ENCODE measurements around the gene SELE.
"Not testable (repeated sequence)": the region's sequence is repeated elsewhere in the genome, so short reads cannot be mapped to it uniquely, and the experiment has no call there.

SELE gene

DNA sequence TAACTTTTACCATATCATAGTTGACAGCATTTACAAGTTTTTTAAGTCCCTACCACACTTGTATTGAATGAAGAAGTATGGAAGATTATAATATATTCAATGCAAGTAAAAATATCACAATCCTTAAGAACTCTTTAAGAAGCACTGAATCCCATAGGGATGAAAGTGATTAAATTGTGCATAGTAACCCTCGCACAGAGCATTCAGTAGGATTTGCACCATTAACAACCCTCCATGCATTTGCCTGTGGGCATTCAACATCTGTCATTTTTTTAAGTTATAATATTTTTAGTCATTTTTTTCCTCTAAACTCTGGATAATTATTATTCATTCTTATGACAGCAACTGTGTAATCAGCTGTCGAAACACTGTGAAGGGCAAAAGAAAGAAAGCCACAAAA is 10.1 kb downstream of the SELE start:
- DNase-seq (ENCODE audit: low read depth, low spot score) = no peak

DNA sequence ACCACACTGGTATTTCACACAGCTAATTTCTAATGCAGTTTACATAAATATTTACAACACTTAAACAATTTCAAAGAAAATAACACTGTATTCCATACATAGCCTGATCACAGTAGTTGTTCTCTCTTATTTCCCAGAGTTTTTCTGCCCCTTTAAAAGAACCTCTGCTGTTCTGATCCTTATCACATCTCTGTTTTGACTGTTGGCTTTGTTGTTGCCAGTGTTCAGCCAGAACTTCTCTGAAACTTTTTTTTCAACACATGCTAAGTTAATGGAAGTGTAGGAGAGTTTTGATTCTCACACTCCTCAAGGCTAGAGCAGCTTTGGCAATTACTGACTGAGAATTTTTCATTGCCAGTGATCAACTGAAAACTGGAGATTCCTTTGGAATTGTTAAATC is 11.1 kb downstream of the SELE start:
- DNase-seq (ENCODE audit: low read depth, low spot score) = peak; percentile 10

- not testable (repeated sequence) for DNase-seq (ENCODE audit: low read depth, low spot score)
Observed at GRCh38 chr1:169715100-169715499, 18.8 kb downstream of the SELE start.

DNA sequence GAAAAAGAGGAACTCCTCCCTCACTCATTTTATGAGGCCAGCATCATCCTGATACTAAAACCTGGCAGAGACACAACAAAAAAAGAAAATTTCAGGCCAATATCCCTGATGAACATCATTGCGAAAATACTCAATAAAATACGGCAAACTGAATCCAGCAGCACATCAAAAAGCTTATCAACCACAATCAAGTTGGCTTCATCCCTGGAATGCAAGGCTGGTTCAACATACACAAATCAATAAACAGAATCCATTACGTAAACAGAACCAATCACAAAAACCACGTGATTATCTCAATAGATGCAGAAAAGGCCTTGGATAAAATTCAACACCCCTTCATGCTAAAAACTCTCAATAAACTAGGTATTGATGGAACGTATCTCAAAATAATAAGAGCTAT is 20.8 kb downstream of the SELE start:
- not testable (repeated sequence) for DNase-seq (ENCODE audit: low read depth, low spot score)

DNA sequence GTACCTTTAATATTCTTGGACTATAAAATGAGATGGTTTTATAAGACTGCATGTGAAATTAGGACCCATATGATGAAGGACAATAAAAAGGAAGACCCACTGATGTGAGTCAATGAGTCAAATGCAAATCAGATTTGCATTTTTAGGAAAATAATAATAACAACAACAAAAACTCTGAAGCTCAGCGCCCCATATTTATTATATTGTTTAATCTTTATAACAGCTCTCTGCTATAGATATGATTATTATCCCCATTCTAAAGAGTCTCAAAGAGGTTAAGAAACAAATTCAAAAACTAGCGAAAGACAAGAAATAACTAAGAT is 21.6 kb downstream of the SELE start:
- DNase-seq (ENCODE audit: low read depth, low spot score) = no peak

GRCh38 chr1:169711469-169712308 is 22.2 kb downstream of the SELE start, which contains the start of gene SELL:
SELL (minus strand) TSS chr1:169711620; CDS start chr1:169711498, 122 bp downstream.
- DNase-seq (ENCODE audit: low read depth, low spot score) = peak; percentile 63

- no peak for DNase-seq (ENCODE audit: low read depth, low spot score)
Observed at GRCh38 chr1:169708647-169709046, 25.2 kb downstream of the SELE start.

DNA sequence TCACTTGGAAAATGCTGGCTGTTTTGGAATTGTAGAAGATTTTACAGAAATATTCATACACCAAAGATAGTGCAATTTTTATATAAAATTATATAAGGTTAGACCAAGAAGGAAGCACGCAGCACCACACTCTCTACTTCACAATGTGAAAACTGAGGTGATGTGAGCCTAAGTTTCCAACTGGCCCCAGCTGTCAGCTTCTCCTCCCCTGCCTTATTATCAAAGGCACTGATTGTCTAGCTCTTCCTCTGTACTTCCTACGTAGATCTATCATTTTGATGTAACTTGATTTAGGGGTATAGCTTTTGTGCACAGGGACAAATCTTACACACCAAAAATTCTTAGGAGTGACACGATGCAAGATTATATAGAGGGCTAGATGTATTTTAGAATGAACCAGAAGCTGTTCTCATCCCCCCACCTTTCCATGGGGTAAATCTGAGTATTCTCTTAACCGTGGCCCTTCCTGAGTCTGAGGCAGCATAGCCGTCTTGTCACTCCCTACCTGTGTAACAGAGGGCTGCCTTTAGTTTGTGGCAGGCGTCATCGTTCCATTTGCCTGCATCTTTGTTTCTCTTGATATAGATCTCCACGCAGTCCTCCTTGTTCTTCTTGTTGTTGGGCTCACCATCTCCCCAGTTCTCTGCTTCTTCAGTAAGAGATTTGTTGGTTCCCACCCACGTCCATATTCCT is 25.8 kb downstream of the SELE start:
- no peak for DNase-seq (ENCODE audit: low read depth, low spot score)

GRCh38 chr1:169704797-169705196 is 29.1 kb downstream of the SELE start:
- no peak for DNase-seq (ENCODE audit: low read depth, low spot score)

GRCh38 chr1:169701261-169702005 is 32.4 kb downstream of the SELE start:
- DNase-seq (ENCODE audit: low read depth, low spot score) = no peak

DNA sequence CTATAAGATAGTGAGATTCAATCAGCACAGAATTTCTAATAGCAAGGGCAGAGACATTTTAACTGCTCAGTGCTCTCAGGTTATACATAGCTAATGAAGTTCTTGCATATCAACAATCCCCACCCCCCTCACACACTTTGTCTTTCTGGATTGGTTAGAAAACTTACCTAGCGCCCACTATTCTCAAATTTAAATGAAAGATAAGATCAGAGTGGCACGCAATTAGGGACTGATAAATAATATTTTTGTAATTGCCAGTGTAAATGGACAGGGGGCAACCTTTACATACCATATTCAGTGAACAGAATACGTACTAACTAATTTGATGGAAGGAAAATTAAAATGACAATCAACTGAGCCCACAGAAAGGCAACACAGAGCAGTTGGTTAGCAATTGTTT is 34.2 kb downstream of the SELE start:
- DNase-seq (ENCODE audit: low read depth, low spot score) = no peak

DNA sequence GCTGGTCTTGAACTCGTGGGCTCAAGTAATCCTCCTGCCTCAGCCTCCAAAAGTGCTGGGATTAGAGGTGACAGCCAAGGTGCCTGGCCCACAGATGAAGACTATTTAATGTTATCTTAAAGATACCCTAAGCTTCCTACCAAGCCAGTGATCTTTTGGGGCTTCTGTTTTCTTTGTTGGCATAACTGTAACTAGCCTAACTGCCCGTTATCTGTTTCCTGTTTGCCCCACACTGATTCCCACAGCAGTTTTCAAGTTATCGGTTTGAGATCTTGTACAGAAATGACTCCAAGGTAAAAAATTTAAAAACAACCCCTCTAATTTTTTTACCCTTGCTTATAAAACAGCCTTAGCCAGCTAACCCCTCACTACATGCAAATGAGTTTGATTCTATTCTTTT is 34.9 kb downstream of the SELE start:
- DNase-seq (ENCODE audit: low read depth, low spot score) = no peak

DNA sequence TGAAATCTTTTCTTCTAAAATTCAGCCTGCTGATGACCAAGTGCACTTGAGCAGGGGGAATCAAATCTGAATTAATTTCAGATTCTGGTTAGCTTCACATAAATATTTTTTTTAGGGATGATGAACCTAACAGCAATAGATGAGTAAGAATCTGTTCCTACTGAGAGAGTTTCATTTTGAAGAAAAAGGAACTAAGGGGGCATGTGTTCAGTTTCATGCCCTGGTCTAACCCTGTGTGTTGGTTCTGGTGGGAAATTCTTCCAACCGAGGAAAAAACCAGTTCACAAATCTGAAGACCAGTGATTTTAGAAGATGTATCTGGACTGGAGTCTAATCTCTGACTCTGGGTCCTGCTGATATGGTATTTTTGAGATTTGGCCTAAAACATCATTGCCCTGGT is 36.1 kb downstream of the SELE start:
- no peak for DNase-seq (ENCODE audit: low read depth, low spot score)

DNA sequence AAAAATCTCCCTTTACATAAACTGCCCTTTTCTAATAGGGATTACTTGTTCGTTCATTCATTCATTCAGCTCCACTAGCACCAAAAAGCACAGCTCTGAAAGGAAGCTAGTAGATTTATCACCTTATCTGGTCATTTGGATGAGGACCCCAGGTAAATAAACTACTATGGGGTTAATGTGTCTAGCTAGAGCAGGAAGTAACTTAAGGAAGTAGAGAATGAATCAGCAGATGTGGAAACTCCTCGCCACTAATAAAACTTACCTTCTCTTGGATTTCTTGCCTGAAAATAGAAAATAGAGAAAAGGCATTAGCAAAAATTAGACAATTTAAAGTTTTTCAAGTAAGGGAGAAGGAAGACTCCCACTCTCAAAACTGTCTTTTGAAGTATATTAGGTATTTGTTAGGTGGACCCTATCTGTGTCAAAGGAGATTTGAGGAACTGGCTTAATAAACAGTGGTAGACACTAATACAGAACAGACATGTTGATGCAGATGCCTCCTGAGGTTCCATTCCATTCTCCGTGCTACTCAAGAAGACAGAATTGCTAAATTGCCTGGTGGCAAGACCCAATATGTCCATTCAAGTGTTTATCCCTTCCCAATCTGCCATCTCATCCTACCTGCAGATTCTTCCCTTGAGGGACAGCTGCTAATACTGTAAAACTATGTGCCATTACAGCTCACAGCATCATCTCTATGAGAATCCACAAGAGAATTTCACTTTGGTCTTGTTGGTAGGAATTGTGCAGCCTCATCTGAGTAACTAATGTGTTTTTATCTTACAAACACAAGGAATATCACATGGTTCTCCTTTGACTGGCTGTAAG is 37.4 kb downstream of the SELE start:
- no peak for DNase-seq (ENCODE audit: low read depth, low spot score)

DNA sequence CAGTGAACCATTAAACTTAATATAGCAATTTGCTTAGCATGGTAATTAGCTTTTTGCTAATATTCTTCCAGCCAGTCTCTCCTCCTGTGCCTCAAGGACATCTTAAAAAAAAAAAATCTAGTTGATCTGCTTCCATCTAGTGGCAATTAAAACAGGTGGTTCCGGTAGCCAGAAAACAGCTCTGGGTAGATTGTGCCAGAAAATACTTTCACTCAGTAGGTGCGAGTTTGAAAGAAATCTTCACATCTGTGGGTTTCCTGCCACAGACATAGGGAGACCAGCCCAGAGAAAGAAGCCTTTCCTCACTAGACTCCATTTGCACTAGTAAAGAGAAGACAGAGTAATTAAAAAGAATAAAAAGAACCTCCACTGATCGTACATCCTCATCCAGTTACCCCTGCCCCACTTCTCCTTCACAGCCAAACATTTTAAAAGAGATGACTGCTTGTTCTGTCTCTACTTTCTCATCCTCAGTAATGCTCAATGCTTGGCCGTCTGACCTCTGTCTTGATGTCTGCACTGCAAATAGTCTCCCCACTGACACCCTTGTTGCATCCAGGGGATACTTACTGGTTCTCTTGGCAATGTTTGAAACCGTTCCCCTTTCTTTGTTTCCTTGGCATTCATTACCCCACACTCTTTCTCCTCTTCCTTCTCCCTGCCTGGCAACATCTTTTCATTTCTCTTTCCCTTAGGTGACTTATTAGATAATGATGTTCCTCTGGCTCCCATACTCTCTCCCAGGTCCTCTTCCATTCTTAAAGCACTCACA is 39.4 kb downstream of the SELE start:
- DNase-seq (ENCODE audit: low read depth, low spot score) = no peak

GRCh38 chr1:169692756-169693460 is 41.0 kb downstream of the SELE start:
- DNase-seq (ENCODE audit: low read depth, low spot score) = no peak

GRCh38 chr1:169690489-169690888 is 43.4 kb downstream of the SELE start:
- DNase-seq (ENCODE audit: low read depth, low spot score) = no peak

- no peak for DNase-seq (ENCODE audit: low read depth, low spot score)
Observed at GRCh38 chr1:169689395-169689794, 44.5 kb downstream of the SELE start.

DNA sequence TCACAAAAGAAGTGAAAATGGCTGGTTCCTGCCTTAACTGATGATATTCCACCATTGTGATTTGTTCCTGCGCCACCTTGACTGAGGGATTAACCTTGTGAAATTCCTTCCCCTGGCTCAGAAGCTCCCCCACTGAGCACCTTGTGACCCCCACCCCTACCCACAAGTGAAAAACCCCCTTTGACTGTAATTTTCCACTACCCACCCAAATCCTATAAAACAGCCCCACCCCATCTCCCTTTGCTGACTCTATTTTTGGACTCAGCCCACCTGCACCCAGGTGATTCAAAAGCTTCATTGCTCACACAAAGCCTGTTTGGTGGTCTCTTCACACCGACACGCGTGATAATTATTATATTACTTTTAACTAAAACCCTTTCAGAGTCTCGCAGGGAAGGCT is 45.5 kb downstream of the SELE start:
- DNase-seq (ENCODE audit: low read depth, low spot score) = not testable (repeated sequence)

DNA sequence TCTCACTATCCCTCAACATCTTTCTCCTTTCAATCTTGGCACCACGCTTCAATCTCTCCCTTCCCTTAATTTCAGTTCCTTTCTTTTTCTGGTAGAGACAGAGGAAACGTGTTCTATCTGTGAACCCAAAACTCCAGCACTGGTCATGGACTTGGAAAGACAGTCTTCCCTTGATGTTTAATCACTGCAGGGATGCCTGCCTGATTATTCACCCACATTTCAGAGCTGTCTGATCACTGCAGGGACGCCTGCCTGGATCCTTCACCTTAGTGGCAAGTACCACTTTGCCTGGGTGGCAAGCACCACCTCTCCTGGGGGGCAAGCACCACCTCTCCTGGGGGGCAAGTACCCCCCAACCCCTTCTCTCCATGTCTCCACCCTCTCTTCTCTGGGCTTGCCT is 50.2 kb downstream of the SELE start:
- DNase-seq (ENCODE audit: low read depth, low spot score) = no peak

All from ELF-1 (cell line).